Activated T-cell treated with anti-CD3 and anti-CD28 coated beads, Interleukin-2, amount 50 U/mL, for 1 hour (primary cell): ENCODE measurements around the gene SLC16A10.
"Not testable (repeated sequence)": the region's sequence is repeated elsewhere in the genome, so short reads cannot be mapped to it uniquely, and the experiment has no call there.

ENCODE experiments used
- DNase-seq: peaks from one replicate; pipeline ENCODE4 v3.0.0-alpha.2; 2020

SLC16A10 gene

DNA sequence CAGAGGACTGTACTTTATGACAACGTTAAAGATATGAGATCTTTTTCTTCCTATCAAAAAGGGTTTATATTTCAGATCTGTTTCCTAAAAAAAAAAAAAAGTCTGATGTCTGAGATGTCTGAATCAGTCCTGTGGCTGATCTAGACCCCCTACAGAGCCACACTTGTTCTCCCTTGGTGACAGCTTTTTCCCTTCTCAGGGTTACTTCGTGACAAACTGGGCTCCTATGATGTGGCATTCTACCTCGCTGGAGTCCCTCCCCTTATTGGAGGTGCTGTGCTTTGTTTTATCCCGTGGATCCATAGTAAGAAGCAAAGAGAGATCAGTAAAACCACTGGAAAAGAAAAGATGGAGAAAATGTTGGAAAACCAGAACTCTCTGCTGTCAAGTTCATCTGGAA is 134.5 kb downstream of the SLC16A10 start:
- no peak for DNase-seq

GRCh38 chr6:111222341-111222740 is 135.0 kb downstream of the SLC16A10 start:
- no peak for DNase-seq

DNA sequence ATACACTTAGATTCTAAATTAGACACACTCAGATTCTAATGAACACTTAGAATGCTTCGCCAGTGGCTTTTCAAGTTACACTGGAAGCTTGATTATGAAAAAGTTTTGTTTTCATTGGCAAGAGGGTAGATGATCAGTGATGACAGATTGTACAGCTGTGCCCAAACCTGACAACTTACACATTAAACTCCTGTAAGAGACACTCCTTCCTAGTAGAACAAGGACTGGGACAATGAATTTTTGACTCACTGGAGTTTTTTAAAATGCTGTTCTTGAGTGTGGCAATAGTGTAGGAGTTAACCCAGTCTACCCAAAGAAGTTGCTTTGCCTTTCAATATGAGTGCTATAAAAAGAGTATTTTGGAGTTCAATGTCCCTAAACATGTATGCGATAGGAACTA is 140.8 kb downstream of the SLC16A10 start:
- no peak for DNase-seq

GRCh38 chr6:111230351-111231089 is 143.2 kb downstream of the SLC16A10 start:
- DNase-seq: no peak

DNA sequence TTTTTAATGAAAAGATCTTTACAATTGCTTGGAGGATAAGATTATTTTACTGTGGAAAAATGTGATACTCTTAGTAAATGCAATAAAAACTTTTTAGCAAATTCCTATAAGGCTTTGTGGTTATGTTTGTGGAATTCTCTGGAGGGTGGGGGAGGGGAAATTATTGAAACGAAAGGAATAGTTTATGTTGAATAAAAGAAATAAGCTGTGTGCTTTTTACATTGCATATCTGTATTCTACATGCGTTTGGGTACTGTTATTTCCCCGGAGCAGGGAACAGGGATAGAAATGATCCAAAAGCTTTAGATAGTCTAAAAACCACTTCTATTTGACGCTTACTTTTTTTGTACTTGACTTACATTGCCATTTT is 143.8 kb downstream of the SLC16A10 start:
- DNase-seq: no peak

- DNase-seq: no peak
These were observed 150.5 kb downstream of the SLC16A10 start for GRCh38 chr6:111237852-111238251.

DNA sequence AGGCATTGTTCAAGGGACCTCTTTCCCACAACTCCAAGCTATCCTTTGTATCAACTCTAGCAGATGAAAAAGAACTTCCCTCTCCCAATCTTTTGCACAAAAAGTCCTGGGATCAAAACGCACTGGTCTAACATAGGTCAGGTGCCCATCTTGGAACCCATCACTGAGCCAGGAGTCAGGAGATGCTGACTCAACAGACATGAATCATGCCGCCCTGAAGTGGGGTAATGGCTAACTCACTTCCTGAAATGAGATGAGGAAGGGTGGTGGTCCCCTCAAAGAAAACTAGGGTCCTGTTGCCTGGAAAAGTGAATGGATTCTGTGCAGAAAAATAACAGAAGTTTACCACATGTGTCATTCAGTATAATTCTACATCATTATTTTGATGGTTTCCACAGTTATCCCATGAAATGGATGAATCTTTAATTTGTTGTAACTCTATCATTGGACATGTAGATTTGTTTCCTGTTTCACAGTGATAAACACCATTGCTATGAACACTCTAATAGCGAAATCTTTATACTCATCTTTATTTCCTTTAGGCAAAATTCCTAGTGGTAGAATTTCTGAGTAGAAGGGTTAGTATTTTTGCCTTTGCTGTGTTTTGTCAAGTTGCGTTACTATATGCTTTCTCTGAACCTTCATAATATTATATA is 151.3 kb downstream of the SLC16A10 start:
- no peak for DNase-seq

GRCh38 chr6:111239461-111239860 is 152.2 kb downstream of the SLC16A10 start:
- no peak for DNase-seq

- no peak for DNase-seq
These were observed 155.1 kb downstream of the SLC16A10 start for GRCh38 chr6:111242452-111242851.

GRCh38 chr6:111243095-111243494 is 155.8 kb downstream of the SLC16A10 start:
- no peak for DNase-seq

DNA sequence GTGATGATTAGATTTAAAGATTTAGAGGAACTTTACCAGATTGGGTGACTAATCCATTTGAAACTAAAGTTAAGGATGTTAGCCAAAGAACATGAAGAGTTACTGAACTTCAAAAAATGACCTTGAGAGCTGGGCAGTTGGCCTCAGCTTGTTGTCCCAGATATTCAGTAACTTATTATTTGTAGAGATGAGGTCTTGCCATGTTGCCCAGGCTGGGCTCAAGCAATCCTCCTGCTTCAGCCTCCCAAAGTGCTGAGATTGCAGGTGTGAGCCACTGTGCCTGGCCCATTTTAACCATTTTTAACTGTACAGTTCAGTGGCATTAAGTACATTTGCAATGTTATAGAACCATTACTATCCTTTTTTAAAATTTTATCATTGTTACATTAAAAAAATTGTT is 161.5 kb downstream of the SLC16A10 start:
- DNase-seq: no peak

- DNase-seq: no peak
These were observed 163.6 kb downstream of the SLC16A10 start for GRCh38 chr6:111250791-111251354.

- no peak for DNase-seq
These were observed 165.4 kb downstream of the SLC16A10 start for GRCh38 chr6:111252726-111253125.

GRCh38 chr6:111254004-111254778 is 166.9 kb downstream of the SLC16A10 start:
- DNase-seq: no peak

DNA sequence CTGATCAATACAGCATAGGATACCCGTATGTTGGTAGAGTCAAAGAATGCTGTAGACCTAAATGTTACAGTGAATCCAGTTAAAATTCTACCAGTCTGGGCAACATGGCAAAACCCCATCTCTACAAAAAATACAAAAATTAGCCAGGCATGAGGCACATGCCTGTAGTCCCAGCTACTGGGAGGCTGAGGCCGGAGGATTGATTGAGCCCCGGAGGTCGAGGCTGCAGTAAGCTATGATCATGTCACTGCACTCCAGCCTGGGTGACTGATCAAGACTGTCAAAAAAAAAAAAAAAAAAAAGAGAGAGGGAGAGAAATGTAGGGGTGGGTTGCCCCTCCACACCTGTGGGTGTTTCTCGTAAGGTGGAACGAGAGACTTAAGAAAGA is 167.5 kb downstream of the SLC16A10 start:
- no peak for DNase-seq

DNA sequence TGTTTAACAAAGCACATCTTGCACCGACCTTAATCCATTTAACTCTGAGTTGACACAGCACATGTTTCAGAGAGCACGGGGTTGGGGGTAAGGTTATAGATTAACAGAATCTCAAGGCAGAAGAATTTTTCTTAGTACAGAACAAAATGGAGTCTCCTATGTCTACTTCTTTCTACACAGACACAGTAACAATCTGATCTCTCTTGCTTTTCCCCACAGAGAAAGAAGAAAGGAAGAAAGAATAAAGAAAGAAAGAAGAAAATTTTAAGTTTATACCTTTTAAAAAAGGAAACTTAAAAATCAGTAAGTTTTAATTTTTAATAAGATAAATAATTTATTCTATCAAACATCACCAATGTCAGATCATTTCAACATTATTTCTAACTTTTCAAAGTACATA is 168.5 kb downstream of the SLC16A10 start:
- not testable (repeated sequence) for DNase-seq

DNA sequence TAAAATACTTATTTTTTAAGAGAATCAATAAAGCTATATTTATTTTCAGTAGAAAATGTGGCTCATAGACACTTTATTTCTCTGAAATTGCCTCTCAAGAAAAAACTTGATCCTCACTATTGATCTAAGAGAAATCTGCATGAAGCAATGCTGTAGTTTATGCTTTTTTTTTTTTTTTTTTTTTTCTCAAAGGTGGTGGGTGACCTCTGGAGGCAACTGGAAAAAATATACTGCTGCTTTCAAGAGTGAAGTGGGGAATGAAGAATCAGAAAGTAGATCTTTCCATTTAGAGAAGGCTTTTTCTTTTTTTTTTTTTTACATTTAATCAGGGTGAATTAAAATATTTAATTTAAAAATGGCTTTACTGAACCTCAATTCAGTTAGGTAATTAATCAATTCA is 169.3 kb downstream of the SLC16A10 start:
- DNase-seq: no peak

GRCh38 chr6:111258010-111258409 is 170.7 kb downstream of the SLC16A10 start:
- DNase-seq: no peak

DNA sequence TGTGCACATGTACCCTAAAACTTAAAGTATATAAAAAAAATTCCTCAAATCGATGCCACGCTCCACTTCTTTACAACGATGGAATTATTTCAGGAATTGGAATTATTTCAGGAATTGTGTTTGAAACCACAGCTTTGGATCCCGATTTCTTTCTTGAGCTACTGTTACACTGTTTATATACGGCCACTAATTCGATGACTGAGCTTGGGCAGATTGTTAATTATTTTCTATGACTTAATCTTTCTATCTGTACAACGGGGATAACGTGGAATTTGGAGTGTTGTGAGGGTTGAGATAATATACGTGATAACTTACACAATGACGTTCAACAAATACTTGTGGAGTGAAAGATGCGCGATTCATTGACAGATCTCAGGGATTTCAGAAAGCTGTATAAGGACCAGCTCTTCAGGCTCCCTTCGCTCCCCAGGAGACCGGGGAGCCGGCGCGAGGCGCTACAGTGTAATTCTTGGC is 171.3 kb downstream of the SLC16A10 start:
- DNase-seq: no peak

DNA sequence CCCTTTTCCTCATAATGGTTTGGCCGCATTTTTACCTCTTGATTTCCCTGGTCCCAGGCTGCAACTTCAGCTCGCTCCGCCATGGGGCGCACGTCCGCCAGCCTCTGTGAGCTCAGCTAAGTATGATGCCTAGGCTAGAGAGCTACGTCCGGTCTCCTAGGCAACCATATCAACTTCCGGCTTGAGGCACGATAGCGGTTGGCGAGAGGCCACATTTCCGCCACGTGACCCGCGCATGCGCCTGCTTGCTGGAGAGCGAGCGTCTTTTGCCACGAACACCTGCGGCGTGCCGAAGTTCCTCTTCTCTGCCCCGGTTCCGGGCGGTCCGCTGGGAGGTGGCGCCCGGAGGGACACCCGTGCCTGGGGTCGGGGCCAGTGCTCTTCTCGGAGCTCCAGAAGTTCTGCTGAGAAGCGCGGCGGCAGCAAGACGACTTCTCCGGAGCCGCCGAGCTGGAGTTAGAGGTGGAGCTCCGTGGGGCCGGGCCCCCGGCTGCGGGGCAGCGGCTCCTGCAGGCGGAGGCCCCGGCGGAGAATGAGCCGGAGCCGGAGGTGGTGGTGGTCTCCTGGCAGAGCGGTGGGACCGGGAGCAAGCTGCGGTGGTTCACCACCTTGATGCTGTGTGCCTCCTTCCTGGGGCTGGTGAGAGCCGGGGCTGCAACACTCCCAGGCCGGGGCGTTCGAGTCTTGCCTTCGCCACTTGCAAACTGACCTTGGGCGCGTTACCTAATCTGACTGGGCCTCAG is 172.0 kb downstream of the SLC16A10 start:
- peak; percentile 98 for DNase-seq

GRCh38 chr6:111260570-111261298 is 173.4 kb downstream of the SLC16A10 start:
- DNase-seq: no peak

- DNase-seq: no peak
These were observed 176.5 kb downstream of the SLC16A10 start for GRCh38 chr6:111263837-111264236.
